HepG2 (cell line): Measurements from ENCODE around the gene RPLP2. TPM values are rescaled to one million over a fixed set of nuclear protein-coding genes. Genes with fewer than 3 reads are reported as not detected.

ENCODE experiments used
- ATAC-seq: fragments of 200-7000 bp; cut with Tn5 transposase; 3 replicates; pipeline ENCODE4 v1.9.1; 2020; ENCODE audit warnings: mild to moderate bottlenecking, moderate library complexity
- BruUV-seq: library from RNA; stranded (reverse); fragments of 400-500 nt; replicated peaks from 2 replicates; lab custom pipeline; 2021; lab: Mats Ljungman, UMichigan
- CTCF ChIA-PET: fragments of 300-600 bp; formaldehyde crosslinking; extraction: SDS; loops from one replicate; lab custom pipeline; 2021; ENCODE audit warnings: low total read pairs, inconsistent platforms, low intra/inter-chr PET ratio; lab: Yijun Ruan, JAX
- POLR2A ChIA-PET: fragments of 350-600 bp; sonication (Branson Sonifier 250); formaldehyde crosslinking; loops from one replicate; lab custom pipeline; 2020; ENCODE audit warnings: antibody characterized with exemption, inconsistent platforms; lab: Yijun Ruan, JAX
- DNase-seq: peaks from one replicate; pipeline ENCODE4 v3.0.0-alpha.2; 2015; ENCODE audit warnings: low spot score
- FAIRE-seq: peaks from 3 replicates; lab custom pipeline; 2011; peaks lifted over from hg19 to GRCh38; lab: Jason Lieb, UNC
- H2AFZ ChIP-seq: one replicate; pipeline ENCODE4 v1.6.1; 2011; ENCODE audit warnings: low read length, inconsistent platforms
- H3K27ac ChIP-seq: fragments of 300-600 bp; 3 replicates; pipeline ENCODE4 v1.8.0; 2011; ENCODE audit warnings: mixed run types, mild to moderate bottlenecking, mixed read lengths, low read length, inconsistent platforms; ENCODE audit not compliant: insufficient read depth; ENCODE audit errors: extremely low read length
- H3K27me3 ChIP-seq, 2 experiments: fragments of 200-600 bp in 1 of 2; 2 replicates in 1 of 2; 3 replicates in 1 of 2; pipeline versions ENCODE4 v1.6.0 to v1.8.0; 2011; ENCODE audit warnings: low read length in 2 of 2, mild to moderate bottlenecking in 2 of 2, moderate library complexity in 2 of 2, inconsistent platforms in 1 of 2; ENCODE audit not compliant: insufficient read depth in 2 of 2, control insufficient read depth in 1 of 2
- H3K36me3 ChIP-seq, 2 experiments: fragments of 200-600 bp in 1 of 2; replicated peaks in 1 of 2; 2 replicates in 1 of 2; 3 replicates in 1 of 2; pipeline versions ENCODE4 v1.5.1 to v1.8.0; 2011; ENCODE audit warnings: low read length in 2 of 2, inconsistent platforms in 1 of 2; ENCODE audit not compliant: insufficient read depth in 2 of 2, control insufficient read depth in 1 of 2
- H3K4me1 ChIP-seq: 2 replicates; pipeline ENCODE4 v1.5.1; 2012; ENCODE audit warnings: low read length, inconsistent platforms; ENCODE audit not compliant: insufficient read depth
- H3K4me2 ChIP-seq: 2 replicates; pipeline ENCODE4 v1.6.0; 2011; ENCODE audit warnings: low read depth, low read length, inconsistent platforms
- H3K4me3 ChIP-seq, 3 experiments: fragments of 200-600 bp in 1 of 3; sonication (generic), shearing (Covaris generic) in 1 of 3; replicated peaks in 1 of 3; 2 replicates each; pipeline ENCODE4 v1.5.1; 2011 to 2016; ENCODE audit warnings: low read length in 3 of 3, inconsistent platforms in 2 of 3, low read depth in 2 of 3, mild to moderate bottlenecking in 2 of 3, control low read depth in 1 of 3, mixed read lengths in 1 of 3; ENCODE audit not compliant: insufficient read depth in 1 of 3
- H3K79me2 ChIP-seq: one replicate; pipeline ENCODE4 v1.6.1; 2011; ENCODE audit warnings: low read length, inconsistent platforms; ENCODE audit not compliant: insufficient read depth
- H3K9ac ChIP-seq: 2 replicates; pipeline ENCODE4 v1.6.0; 2011; ENCODE audit warnings: mild to moderate bottlenecking, low read depth, low read length, inconsistent platforms; ENCODE audit not compliant: insufficient read depth
- H3K9me3 ChIP-seq: 2 replicates; pipeline ENCODE4 v1.5.1; 2012; ENCODE audit warnings: mild to moderate bottlenecking, low read length
- H4K20me1 ChIP-seq: 2 replicates; pipeline ENCODE4 v1.6.0; 2011; ENCODE audit warnings: inconsistent platforms, mild to moderate bottlenecking, low read length, moderate library complexity; ENCODE audit not compliant: insufficient read depth
- GATAD1 ChIP-seq: IDR thresholded peaks from 2 replicates; pipeline ENCODE4 v1.6.1; 2016; ENCODE audit warnings: missing genetic modification reagents, missing compliant biosample characterization
- HMGXB4 ChIP-seq, 2 experiments: sonication (generic) in 1 of 2; formaldehyde crosslinking in 1 of 2; IDR thresholded peaks; 2 replicates each; pipeline versions ENCODE4 v1.4.0 to v1.6.1; 2018 to 2020; ENCODE audit warnings: missing genetic modification reagents in 2 of 2, borderline replicate concordance in 1 of 2, low read depth in 1 of 2, mild to moderate bottlenecking in 1 of 2, missing biosample characterization in 1 of 2
- HNF1B ChIP-seq: sonication (generic); formaldehyde crosslinking; IDR thresholded peaks from 2 replicates; pipeline ENCODE4 v1.5.1; 2020; ENCODE audit warnings: mild to moderate bottlenecking, moderate library complexity, missing genetic modification reagents
- KLF9 ChIP-seq: IDR thresholded peaks from 2 replicates; pipeline ENCODE4 v1.6.1; 2016; ENCODE audit warnings: low read depth
- MIER3 ChIP-seq: IDR thresholded peaks from 2 replicates; pipeline ENCODE4 v1.6.1; 2016; ENCODE audit warnings: missing compliant biosample characterization, borderline replicate concordance
- PRDM10 ChIP-seq: sonication (generic); formaldehyde crosslinking; IDR thresholded peaks from 2 replicates; pipeline ENCODE4 v1.4.0; 2020; ENCODE audit warnings: low read depth, missing genetic modification reagents
- SIX4 ChIP-seq: sonication (generic); formaldehyde crosslinking; IDR thresholded peaks from 2 replicates; pipeline ENCODE4 v1.4.0; 2020; ENCODE audit warnings: missing genetic modification reagents
- THAP11 ChIP-seq: IDR thresholded peaks from 2 replicates; pipeline ENCODE4 v1.6.1; 2016; ENCODE audit warnings: missing biosample characterization, missing genetic modification reagents
- YY1 ChIP-seq: IDR thresholded peaks from 2 replicates; pipeline ENCODE4 v1.6.1; 2011; ENCODE audit warnings: low read length, low read depth, moderate library complexity, mild to moderate bottlenecking; ENCODE audit not compliant: insufficient read depth, insufficient replicate concordance
- ZBTB42 ChIP-seq: sonication (generic); formaldehyde crosslinking; IDR thresholded peaks from 2 replicates; pipeline ENCODE4 v1.5.0; 2020; ENCODE audit warnings: mild to moderate bottlenecking, missing genetic modification reagents
- ZNF101 ChIP-seq: sonication (generic); formaldehyde crosslinking; IDR thresholded peaks from 2 replicates; pipeline ENCODE4 v1.4.0; 2020; ENCODE audit warnings: mild to moderate bottlenecking, low read depth, missing genetic modification reagents, borderline replicate concordance
- ZNF670 ChIP-seq: sonication (generic); formaldehyde crosslinking; IDR thresholded peaks from 2 replicates; pipeline ENCODE4 v1.8.0; 2022; ENCODE audit warnings: mild to moderate bottlenecking, missing genetic modification reagents, borderline replicate concordance
- ZNF749 ChIP-seq: sonication (generic); formaldehyde crosslinking; IDR thresholded peaks from 2 replicates; pipeline ENCODE4 v1.8.0; 2022; ENCODE audit warnings: mild to moderate bottlenecking, missing genetic modification reagents, moderate library complexity, borderline replicate concordance
- ZSCAN20 ChIP-seq: sonication (generic); formaldehyde crosslinking; IDR thresholded peaks from 2 replicates; pipeline ENCODE4 v1.4.0; 2020; ENCODE audit warnings: missing genetic modification reagents, mild to moderate bottlenecking, borderline replicate concordance
- ZSCAN21 ChIP-seq: sonication (generic); formaldehyde crosslinking; IDR thresholded peaks from 2 replicates; pipeline ENCODE4 v1.8.0; 2022; ENCODE audit warnings: mild to moderate bottlenecking, missing genetic modification reagents, moderate library complexity, borderline replicate concordance
- WGBS: methylation state at CpG from one replicate; pipeline ENCODE4 v1.1.6; 2017; ENCODE audit warnings: low lambda C conversion rate; 5-methylcytosine and 5-hydroxymethylcytosine counted together
- in situ Hi-C: cut with HindIII; loops from 2 replicates; pipeline ENCODE4 v1.10.0; 2017; ENCODE audit warnings: low pct_unique_long_range_greater_than_20kb; ENCODE audit not compliant: extremely low pct_ligation_motif_present
- intact Hi-C: fragments of 100-400 bp; cut with micrococcal nuclease; formaldehyde crosslinking; loops from one replicate; pipeline ENCODE4 v1.10.0; 2022; ENCODE audit not compliant: unreplicated experiment
- polyA plus RNA-seq, 8 experiments: library from polyadenylated mRNA; depleted of rRNA in 3 of 8; stranded (reverse) in 7 of 8; unstranded in 1 of 8; fragments of >200 nt; fragmentation: Illumina TruSeq in 4 of 8; extraction: Trizol in 4 of 8; gene quantifications; 2 replicates each; pipeline versions ENCODE4 v1.2.1 to v1.2.3, GENCODE V29; 2011 to 2016; ENCODE audit warnings: low read depth in 4 of 8, missing spikeins in 1 of 8, mixed read lengths in 1 of 8; ENCODE audit not compliant: insufficient read depth in 1 of 8
- total RNA-seq, 5 experiments: library from RNA; depleted of rRNA; stranded (reverse); fragments of >200 nt; fragmentation: Illumina TruSeq; extraction: Trizol; gene quantifications; 2 replicates each; pipeline ENCODE4 v1.2.3, GENCODE V29; 2016; ENCODE audit warnings: low read depth in 1 of 5

The RPLP2 gene
- total and polyA plus RNA-seq, 2 of the 13 experiments (the other 11 are each of a cell fraction or from before 2014, with no cell fraction given), result 978 to 2,106 TPM

GRCh38 chr11:819129-819931, 9.6 kb downstream of the RPLP2 start:
- in situ Hi-C loops, result no loop called here
- H3K27ac ChIP-seq, result peak overlapping the region; percentile 92
- ChIA-PET CTCF (no interaction called here), POLR2A (interaction anchor here (0.7 to 9.2 kb wide), 27 partner anchors 9 to 443 kb away, joined by 3 to 264 read pairs (median 5); partner anchors contain the start of genes CD151, CHID1, CRACR2B and DEAF1)
- ATAC-seq (peak; percentile 61), DNase-seq (peak; percentile 77), FAIRE-seq (no peak)
- peak overlapping the region; percentile 92 for H3K9ac ChIP-seq
- H3K79me2 ChIP-seq, result peaks cover 20% of the 10 kb centered on the region
- BruUV-seq, result no TSS peak
- H3K27me3 ChIP-seq, result no peaks in the 10 kb centered on the region; a peak in 1 of 5 replicates
- H3K4me2 ChIP-seq, result peak overlapping the region; percentile 98
- H3K9me3 ChIP-seq, result no peaks in the 10 kb centered on the region
- intact Hi-C loops, result no loop called here
- 3% methylated on average over 14 of the region's 96 CpGs for WGBS
- no peak overlapping the region for H2AFZ ChIP-seq
- H3K36me3 ChIP-seq, result peaks cover 7 to 13% of the 10 kb centered on the region in 2 experiments; a peak in 4 of 5 replicates
- H3K4me1 ChIP-seq, result peaks cover 24% of the 10 kb centered on the region
- H3K4me3 ChIP-seq, result peak overlapping the region; percentile 80 to 98 (median 94)
- H4K20me1 ChIP-seq, result peaks cover 20% of the 10 kb centered on the region
- TF ChIP-seq ZSCAN21 (CRISPR knock-in tag) (peak; percentile 44; the same call in 1 of the 2 replicates), SIX4 (no peak), ZSCAN20 (CRISPR knock-in tag) (peak; percentile 62; the same call in 1 of the 2 replicates), HMGXB4 (CRISPR knock-in tag; IDR thresholded peaks at IDR 0.05; ENCODE audit: borderline replicate concordance in 1 of 2, low read depth in 1 of 2) (no peak; a peak in 2 of 4 replicates), HNF1B (CRISPR knock-in tag) (peak; percentile 42), MIER3 (CRISPR knock-in tag) (no peak), THAP11 (CRISPR knock-in tag) (peak; percentile 25; the same call in 1 of the 2 replicates), ZNF101 (CRISPR knock-in tag) (0 out of 2 replicates have a peak, but pooled peaks have one; percentile 45), ZNF749 (CRISPR knock-in tag) (0 out of 2 replicates have a peak, but pooled peaks have one; percentile 61), ZBTB42 (CRISPR knock-in tag) (0 out of 2 replicates have a peak, but pooled peaks have one; percentile 3), PRDM10 (CRISPR knock-in tag) (no peak), ZNF670 (CRISPR knock-in tag) (0 out of 2 replicates have a peak, but pooled peaks have one; percentile 20), GATAD1 (CRISPR knock-in tag) (0 out of 2 replicates have a peak, but pooled peaks have one; percentile 19), YY1 (peak; percentile 48), KLF9 (CRISPR knock-in tag) (no peak)
